Tracheal epithelial cell (primary cell): Measurements from ENCODE around the gene PRKG2. TPM values are rescaled to one million over a fixed set of nuclear protein-coding genes. Genes with fewer than 3 reads are reported as not detected.

Experiments
- total RNA-seq: library from RNA; depleted of rRNA; stranded (reverse); fragments of >200 nt; gene quantifications from 2 replicates; pipeline ENCODE4 v1.2.1, GENCODE V29; 2014

PRKG2 gene
- total RNA-seq, result 1.2 and 5.5 TPM in 2 replicates

GRCh38 chr4:81214881-81215868 lies at the start of gene PRKG2:
Gene PRKG2, minus strand, starts transcription at chr4:81215222. Its CDS starts 10,175 bp downstream, at chr4:81205047.

Other genes starting within 250 kb of the PRKG2 start
- gene BMP3, start 184.5 kb downstream of the PRKG2 start, total RNA-seq, result under 0.01 TPM in 1 of 2 replicates, not detected in the other